ENCODE measurements around the gene TBX2. TPM values are rescaled to one million over a fixed set of nuclear protein-coding genes. Genes with fewer than 3 reads are reported as not detected.
A peak's percentile ranks its signal among the peaks of the same experiment; 100 is the strongest.

The TBX2 gene
- total RNA-seq, 1 experiment from 2014 or later: not detected

DNA sequence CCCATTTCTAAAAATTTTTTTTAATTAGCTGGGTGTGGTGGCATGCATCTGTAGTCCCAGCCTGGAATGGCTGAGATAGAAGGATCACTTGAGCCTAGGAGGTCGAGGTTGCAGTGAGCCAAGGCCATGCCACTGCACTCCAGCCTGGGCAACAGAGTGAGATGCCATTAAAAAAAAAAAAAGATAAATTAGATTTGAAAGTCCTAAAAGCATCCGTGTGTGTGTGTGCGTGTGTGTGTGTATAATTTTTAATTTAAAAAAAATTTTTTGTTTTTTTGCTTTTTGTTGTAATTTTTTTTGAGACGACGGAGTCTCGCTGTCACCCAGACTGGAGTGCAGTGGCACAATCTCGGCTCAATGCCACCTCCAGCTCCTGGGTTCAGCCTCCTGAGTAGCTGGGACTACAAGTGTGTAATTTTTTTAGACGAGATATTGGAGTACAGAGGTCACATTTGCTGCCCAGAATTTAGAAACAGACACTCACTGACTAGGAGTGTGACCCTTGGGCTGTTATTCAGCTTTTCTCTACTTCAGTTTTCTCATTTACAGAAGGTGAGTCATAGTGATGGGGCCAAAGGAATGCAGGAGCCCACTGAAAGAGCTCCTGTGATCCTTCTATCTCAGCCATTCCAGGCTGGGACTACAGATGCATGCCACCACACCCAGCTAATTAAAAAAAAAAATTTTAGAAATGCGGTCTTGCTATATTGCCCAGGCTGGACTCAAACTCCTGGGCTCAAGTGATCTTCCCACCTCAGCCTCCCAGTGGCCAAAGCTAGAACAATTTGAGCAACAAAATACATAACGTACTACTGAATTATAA, 27.1 kb downstream of the TBX2 start:
- no peak overlapping the region for H2BK5ac ChIP-seq (ENCODE audit: insufficient read length, low read length)
- no peak overlapping the region for H4K8ac ChIP-seq (replicated peaks; ENCODE audit: insufficient read length, low read depth, low read length)
- H3K18ac ChIP-seq (ENCODE audit: insufficient read length, low read depth, low read length): no peak overlapping the region
- H3K4me1 ChIP-seq (ENCODE audit: insufficient read depth, low read length): peaks cover 2% of the 10 kb centered on the region; the same call in 1 of the 2 replicates
- H3K9me3 Mint-ChIP-seq: no peaks in the 10 kb centered on the region
- no peaks in the 10 kb centered on the region for H3K36me3 Mint-ChIP-seq (ENCODE audit: insufficient read depth in 1 of 3, low read depth in 3 of 3)
- H3T11ph ChIP-seq (ENCODE audit: low read length): no peak overlapping the region
- no peak overlapping the region for H2BK20ac ChIP-seq (ENCODE audit: low read depth, low read length, poor library complexity, severe bottlenecking)
- H3K27ac ChIP-seq (ENCODE audit: insufficient read length, low read depth, low read length): no peak overlapping the region
- no peak overlapping the region for H2BK12ac ChIP-seq (ENCODE audit: insufficient read length, low read depth, low read length)
- H4K5ac ChIP-seq (ENCODE audit: insufficient read length, low read depth, low read length): no peak overlapping the region
- H2BK15ac ChIP-seq (ENCODE audit: low read depth, low read length): no peak overlapping the region
- H3K9ac ChIP-seq (ENCODE audit: extremely low read depth, insufficient read length, low read length): no peak overlapping the region
- H3K9me3 ChIP-seq (ENCODE audit: control insufficient read depth, low read depth, low read length): no peaks in the 10 kb centered on the region
- no peak overlapping the region for H3K23ac ChIP-seq (ENCODE audit: insufficient read length, low read depth, low read length)
- peaks cover 28% of the 10 kb centered on the region for H3K27me3 Mint-ChIP-seq (ENCODE audit: low read depth)
- peaks cover 7% of the 10 kb centered on the region in 2 experiments for H3K4me1 Mint-ChIP-seq
- H3K79me2 ChIP-seq (ENCODE audit: insufficient read depth, low read length): no peaks in the 10 kb centered on the region
- H4K20me1 ChIP-seq (ENCODE audit: control insufficient read depth, insufficient read depth, insufficient read length): no peaks in the 10 kb centered on the region
- H2AK5ac ChIP-seq (ENCODE audit: insufficient read length, low read length): no peak overlapping the region
- no peaks in the 10 kb centered on the region for H3K27me3 ChIP-seq (ENCODE audit: insufficient read depth, low read length)
- 100% methylated on average over 2 of the region's 10 CpGs for WGBS (ENCODE audit: extremely low coverage, insufficient read length, low lambda C conversion rate)
- H3K27ac Mint-ChIP-seq: no peak overlapping the region
- no peaks in the 10 kb centered on the region for H3K79me1 ChIP-seq (ENCODE audit: insufficient read depth, low read depth, low read length, poor library complexity, severe bottlenecking)
- no peak overlapping the region for H3K4me3 Mint-ChIP-seq
- TF ChIP-seq, protein P1, sequence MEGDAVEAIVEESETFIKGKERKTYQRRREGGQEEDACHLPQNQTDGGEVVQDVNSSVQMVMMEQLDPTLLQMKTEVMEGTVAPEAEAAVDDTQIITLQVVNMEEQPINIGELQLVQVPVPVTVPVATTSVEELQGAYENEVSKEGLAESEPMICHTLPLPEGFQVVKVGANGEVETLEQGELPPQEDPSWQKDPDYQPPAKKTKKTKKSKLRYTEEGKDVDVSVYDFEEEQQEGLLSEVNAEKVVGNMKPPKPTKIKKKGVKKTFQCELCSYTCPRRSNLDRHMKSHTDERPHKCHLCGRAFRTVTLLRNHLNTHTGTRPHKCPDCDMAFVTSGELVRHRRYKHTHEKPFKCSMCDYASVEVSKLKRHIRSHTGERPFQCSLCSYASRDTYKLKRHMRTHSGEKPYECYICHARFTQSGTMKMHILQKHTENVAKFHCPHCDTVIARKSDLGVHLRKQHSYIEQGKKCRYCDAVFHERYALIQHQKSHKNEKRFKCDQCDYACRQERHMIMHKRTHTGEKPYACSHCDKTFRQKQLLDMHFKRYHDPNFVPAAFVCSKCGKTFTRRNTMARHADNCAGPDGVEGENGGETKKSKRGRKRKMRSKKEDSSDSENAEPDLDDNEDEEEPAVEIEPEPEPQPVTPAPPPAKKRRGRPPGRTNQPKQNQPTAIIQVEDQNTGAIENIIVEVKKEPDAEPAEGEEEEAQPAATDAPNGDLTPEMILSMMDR (conservative IDR thresholded peaks at IDR 0.05): 0 out of 3 replicates have a peak, but pooled peaks have one; percentile 20
- H3K4me2 ChIP-seq (ENCODE audit: insufficient read depth, insufficient read length, low read length): no peak overlapping the region
- no peak for DNase-seq
- no peak overlapping the region for H2AFZ ChIP-seq (ENCODE audit: low read length)
- H4K91ac ChIP-seq (ENCODE audit: insufficient read length, low read depth, low read length): no peak overlapping the region
- no peak overlapping the region for H2BK120ac ChIP-seq (ENCODE audit: low read depth, low read length, poor library complexity, severe bottlenecking)
- no peak overlapping the region for H3K4ac ChIP-seq (ENCODE audit: low read depth, low read length)
- H3K56ac ChIP-seq (ENCODE audit: insufficient read length, low read depth, low read length): no peak overlapping the region
- H3K14ac ChIP-seq (ENCODE audit: insufficient read depth, low read length): no peak overlapping the region
- H3K23me2 ChIP-seq (ENCODE audit: insufficient read length, low read depth, low read length, poor library complexity, severe bottlenecking): no peaks in the 10 kb centered on the region

All from H9 (cell line).